ENCODE data around the gene ACTA1.
"Not testable (repeated sequence)": the region's sequence is repeated elsewhere in the genome, so short reads cannot be mapped to it uniquely, and the experiment has no call there.

The ACTA1 gene

GRCh38 chr1:229434005-229434640, at the start of gene ACTA1:
Gene ACTA1, minus strand, starts transcription at chr1:229434094. Its CDS starts 979 bp downstream, at chr1:229433115.
- DNase-seq = peak in 1 of 58 donors; percentile 32

- no peak for DNase-seq
Measured at GRCh38 chr1:229482511-229482910, 48.6 kb upstream of the ACTA1 start.

DNA sequence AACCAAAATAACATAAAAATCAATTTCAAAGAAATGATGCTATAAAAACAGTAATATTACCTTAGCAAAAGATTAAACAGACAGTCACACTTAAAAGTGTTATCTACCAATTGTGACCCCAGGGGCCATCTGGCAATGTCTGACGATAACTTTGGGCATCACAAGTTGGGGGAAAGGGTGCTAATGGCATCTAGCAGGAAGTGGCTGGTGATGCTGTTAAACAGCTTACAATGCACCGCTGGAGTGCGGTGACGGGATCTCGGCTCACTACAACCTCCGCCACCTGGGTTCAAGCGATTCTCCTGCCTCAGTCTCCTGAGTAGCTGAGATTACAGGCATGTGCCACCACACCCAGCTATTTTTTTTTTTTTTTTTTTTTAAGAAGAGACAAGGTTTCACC, 46.6 kb upstream of the ACTA1 start:
- DNase-seq = no peak

GRCh38 chr1:229479660-229480399, 45.9 kb upstream of the ACTA1 start:
- no peak for DNase-seq

GRCh38 chr1:229478852-229479251, 45.0 kb upstream of the ACTA1 start:
- DNase-seq = no peak

GRCh38 chr1:229475859-229476258, 42.0 kb upstream of the ACTA1 start:
- not testable (repeated sequence) for DNase-seq

DNA sequence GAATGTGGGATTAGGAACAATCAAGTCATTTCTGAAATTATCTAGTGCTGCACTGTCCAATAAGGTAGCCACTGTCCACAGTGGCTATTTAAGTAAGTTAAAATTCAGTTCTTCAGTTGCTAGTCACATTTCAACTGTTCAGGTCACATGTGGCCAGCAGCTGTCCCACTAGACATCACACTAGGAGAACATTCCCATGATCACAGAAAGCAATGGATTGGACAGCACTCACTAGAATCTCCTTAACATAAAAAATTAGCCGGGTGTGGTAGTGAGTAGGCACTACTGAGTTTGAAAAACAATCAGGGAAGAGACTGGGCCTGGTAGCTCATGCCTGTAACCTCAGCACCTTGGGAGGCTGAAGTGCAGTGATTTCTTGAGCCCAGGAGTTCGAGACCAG, 40.6 kb upstream of the ACTA1 start:
- DNase-seq = no peak

DNA sequence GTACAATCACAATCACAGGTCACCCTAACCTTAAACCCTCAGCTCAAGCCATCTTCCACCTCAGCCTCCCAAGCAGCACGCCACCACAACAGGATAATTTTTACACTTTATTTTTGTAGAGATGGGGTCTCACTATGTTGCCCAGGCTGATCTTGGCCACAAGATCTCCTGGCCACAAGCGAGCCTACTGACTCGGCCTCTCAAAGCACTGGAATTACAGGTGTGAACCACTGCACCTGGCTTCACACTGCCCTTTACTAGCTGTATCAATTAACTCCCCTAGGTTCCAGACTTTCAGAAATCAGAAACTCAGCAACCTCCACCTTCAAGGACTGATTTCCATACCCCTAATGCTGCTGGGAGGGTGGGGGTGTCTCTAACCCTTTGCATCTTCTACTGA, 37.3 kb upstream of the ACTA1 start:
- no peak for DNase-seq

DNA sequence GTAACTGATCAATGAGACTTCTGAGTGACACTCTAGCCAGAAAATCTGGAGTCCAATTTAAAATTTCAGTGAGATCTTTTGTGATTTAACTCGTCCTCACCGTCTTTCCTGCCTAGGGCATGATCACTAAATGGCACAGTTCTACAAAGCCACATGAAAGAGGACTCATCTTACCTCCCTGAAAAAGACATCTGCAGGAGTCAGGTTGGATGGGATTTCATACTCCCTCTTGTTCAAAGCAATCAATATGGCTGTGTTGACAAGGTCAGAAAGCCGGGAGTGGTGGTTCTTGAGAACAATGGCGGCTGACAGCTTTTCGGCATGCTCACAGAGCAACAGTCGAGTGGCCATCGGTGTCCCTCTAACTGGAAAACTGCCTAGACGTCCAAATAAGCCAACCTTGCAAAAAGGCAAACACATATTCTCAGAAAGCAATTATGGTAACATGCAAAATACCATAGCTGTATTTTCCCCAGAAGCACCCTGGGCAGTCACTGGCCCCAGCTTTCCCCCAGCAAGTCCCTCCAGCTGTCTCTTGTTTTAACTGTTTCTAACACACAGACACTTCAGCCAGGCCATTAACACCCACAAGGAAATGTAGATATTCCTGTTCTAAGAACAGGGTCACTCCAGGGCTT, 36.6 kb upstream of the ACTA1 start:
- DNase-seq = no peak

- no peak for DNase-seq
Measured at GRCh38 chr1:229466887-229467286, 33.0 kb upstream of the ACTA1 start.

DNA sequence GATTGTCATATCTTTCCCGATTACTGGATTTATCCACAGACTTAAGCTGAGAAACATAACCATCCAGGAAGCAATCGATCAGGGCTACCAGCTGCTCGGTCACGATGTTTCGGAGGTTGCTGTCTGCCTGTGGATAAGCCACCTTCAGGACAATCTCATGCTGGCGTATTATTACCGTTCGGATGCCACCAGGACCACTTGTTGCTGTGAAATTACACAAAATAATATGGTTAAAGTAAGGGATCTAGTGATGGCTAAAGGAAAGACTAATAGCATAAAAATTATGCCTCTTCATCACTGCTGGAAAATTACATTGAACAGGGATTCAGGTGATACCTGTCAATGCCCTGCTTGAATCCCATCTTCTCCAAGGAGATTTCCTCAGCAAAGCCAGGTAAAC, 30.8 kb upstream of the ACTA1 start:
- no peak for DNase-seq

DNA sequence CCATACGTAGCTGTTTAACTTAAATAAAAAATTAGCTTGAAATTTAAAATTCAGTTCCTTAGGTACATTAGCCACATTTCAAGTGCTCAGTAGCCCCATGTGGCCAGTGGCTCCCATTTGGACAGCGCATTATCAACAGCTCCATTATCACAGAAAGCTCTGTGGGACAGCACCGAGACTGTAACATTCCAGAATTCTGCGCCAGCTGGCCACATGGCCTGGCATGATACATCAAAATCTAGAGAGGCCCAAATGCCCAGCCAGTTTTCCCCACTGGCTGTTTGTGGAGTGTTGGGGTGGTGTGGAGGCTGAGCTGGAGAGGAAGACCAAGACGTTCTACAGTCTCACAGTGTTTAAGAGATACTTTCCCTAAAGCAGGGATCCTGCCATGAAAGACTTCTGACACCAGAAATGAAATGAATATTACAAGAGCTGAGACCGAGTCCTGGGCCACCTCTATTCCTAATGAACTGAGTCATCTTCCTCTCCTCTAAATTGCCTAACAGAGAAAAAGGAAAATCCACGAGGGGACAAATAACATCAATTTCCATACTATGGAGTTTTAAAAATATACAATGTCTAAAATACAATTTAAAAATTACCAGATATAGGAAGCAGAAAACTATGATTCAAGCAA, 27.3 kb upstream of the ACTA1 start:
- DNase-seq = peak in 21 of 58 donors; percentile 5 to 58 (median 37)

DNA sequence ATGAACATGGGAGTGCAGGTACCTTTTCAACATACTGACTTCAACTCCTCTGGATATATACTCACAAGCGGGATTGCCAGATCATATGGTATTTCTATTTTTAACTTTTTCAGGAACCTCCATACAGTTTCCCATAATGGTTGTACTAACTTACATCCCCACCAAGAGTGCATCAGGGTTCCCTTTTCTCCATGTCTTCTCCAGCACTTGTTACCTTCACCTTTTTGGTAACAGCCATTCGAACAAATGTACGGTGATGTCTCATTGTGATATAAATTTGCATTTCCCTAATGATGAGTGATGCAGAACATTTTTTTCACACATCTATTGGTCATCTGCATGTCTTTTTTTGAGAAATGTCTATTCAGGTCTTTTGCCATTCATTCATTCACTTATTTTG, 25.9 kb upstream of the ACTA1 start:
- DNase-seq = no peak

GRCh38 chr1:229457436-229457835, 23.5 kb upstream of the ACTA1 start:
- no peak for DNase-seq

DNA sequence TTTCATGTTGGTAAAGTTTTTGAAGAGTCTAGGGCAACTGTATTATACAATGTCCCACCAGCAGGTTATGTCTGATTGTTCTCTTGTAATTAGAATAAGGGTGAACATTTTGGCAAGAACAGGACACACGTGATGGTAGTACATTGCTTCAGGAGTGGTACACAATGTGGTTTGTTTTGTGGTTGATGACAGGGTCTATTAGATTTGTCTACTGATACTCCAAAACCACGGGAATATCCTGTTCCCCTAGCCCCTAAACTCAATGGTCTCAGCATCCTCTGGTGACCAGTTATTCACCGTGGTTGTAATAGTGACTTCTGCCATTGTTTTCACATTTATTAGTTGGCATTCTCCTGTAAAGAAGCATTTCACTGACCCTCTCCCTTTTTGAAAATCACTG, 22.1 kb upstream of the ACTA1 start:
- DNase-seq = no peak

DNA sequence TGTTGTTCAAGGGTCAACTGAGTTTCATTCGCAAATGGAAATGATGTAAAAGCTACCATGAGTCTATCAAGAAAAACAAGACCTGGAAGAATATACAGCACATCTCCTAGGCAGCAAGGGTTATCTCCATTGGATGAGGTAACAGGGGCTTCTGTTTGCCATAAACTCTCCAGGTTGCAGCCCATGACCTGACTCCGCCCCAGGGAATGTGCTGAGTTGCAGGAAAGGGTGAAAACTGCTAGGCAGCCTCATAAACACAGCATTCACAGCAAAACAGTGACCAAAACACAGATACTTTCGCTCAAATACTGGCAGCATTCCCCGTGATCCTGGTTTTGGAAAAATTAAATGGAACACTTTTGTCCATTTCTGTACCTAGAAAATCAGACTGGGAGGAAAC, 20.2 kb upstream of the ACTA1 start:
- DNase-seq = no peak

DNA sequence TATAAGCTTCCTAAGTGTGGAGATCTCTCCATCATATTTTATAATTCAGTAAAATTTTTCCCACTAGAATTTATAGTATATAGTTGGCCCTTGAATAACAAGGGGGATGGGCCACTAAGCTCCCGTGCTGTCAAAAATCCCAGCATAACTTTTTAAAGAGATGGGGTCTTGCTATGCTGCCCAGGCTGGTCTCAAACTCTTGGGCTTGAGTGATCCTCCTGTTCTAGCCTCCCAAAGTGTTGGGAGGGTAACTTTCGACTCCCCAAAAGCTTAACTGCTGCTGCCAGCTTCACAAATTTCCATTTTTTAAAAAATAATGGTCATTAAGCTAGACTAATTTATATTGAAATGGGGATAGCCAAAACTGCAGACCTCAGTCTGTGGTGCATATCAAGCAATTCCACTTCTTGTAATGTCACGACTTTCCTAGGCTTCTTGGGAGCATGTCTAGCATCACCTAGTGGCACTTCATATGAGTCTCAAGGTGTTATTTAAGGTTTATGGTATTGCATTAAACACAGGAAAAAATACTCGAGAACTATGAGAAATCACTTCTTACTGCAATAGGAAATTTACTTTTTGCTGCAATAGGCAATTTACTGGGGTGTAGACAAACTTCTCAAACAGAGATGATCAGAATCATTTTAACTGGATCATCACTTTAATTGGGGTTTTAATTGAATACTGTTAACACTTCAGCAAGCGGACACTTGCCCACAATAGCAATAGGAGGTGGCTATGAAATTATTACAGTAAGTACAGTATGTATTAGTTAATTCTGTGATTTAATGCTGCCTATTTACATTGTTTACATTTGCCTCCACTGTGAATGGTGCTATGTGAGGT, 19.3 kb upstream of the ACTA1 start:
- no peak for DNase-seq

DNA sequence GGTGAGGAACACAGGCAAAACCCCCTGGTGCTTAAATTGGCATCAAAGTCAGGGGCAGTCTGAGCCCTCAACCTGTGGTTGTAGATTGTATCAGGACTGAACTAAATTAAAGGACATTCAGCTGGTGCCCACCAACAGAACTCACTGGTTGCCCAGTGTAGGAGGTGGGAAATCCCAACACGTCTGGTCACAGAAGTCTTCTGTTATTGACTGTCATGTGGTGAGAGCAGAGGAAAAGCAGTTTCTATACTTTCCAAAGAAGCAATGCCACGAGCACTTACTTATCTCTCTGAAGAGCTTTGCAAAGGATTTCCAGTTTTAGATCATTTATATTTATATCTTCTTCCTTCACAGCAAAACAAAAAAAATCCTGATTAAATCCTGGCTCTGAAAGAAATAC, 15.0 kb upstream of the ACTA1 start:
- DNase-seq = no peak

DNA sequence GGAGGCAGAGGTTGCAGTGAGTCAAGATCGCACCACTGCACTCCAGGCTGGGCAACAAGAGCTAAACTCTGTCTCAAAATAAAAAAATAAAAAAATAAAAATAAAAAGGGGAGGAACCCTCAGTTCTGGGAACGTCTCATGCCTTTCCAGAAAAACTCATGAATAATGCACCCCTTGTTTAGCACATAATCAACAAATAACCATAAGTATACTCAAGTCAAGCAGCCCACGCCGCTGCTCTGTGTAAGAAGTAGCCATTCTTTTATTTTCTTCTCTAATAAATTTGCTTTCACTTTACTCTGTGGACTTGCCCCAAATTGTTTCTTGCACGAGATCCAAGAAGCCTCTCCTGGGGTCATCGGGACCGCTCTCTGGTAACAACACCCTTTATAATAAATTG, 14.5 kb upstream of the ACTA1 start:
- DNase-seq = no peak

DNA sequence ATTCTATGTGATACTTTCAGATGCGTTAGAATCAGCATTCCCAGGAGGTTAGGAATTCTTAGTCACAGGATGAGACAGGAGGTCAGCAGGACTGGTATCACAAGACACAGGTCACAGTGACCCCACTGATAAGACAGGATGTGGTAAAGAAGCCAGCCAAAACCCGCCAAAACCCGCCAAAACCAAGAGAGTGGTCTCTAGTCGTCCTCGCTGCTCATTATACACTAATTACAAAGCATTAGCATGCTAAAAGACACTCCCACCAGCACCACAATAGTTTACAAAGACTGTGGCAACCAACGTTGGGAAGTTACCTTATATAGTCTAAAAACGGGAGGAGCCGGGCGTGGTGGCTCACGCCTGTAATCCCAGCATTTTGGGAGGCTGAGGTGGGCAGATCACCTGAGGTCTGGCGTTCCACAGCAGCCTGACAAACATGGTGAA, 13.9 kb upstream of the ACTA1 start:
- no peak for DNase-seq

DNA sequence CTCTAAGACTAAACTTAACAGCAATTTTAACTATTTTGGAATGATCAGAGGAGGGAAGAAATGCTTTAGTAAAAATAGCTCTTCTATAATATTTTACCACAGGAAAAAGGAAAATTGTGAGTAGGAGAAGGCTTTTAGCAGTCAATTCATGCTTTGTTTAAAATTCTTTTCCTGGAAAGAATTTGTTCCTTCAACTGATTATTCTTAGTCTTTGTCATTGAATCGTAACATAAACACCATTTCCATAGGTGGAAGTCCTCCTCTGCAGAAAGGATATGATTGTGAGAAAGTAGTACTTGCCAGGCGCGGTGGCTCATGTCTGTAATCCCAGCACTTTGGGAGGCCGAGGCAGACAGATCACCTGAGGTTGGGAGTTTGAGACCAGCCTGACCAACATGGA, 11.9 kb upstream of the ACTA1 start:
- DNase-seq = no peak

Measured in anterior cingulate cortex (tissue), 58 donors.